GM19438 (cell line): ENCODE data around the gene RPS26.
A peak's percentile ranks its signal among the peaks of the same experiment; 100 is the strongest.
"Not testable (repeated sequence)": the region's sequence is repeated elsewhere in the genome, so short reads cannot be mapped to it uniquely, and the experiment has no call there.

Experiments used
- ATAC-seq: cut with Tn5 transposase; IDR thresholded peaks from one replicate; pipeline ENCODE4 v1.9.1; 2021; ENCODE audit warnings: low read depth; ENCODE audit not compliant: unreplicated experiment

The RPS26 gene

DNA sequence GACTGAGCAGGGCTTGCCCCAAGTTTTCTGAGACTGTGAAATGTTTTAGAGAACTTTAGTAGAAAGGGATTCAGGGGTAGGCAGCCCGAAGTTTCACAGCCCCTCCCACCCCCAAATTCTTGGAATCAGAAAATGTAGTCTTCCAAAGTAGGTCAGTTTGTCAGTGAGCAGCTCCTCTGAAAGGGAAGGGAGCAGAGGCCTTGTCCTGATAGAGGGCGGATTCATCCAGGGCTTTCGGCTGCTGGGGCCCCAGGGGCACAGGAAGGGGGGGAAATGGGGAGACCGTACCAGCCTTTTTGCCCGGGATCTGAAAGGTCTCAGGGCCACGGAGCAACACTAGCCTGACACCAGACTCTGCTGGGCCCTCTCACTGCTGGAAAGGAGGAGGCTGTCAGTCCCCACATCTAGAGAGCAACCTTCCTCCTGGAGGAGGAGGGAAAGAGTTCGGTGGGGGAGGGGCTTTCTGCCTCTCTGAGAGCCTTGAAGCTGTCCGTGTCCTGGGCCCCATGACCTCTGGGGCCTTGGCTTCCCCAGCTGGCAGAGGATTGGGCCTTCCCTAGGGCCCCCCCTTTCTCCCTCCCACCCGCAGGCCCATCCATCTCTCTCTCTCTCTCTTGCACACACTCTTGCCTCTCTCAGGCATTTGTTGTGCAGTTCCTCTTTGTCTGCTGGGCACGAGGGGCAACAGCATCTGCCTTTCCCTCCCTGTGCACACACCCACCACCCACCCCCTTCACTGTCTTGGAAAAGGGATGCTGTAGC, 21.1 kb upstream of the RPS26 start, which contains the start of gene IKZF4:
Gene IKZF4, plus strand, starts transcription at position 621 of the 762 bp plus-strand sequence. CDS start 451 bp downstream, outside the sequence.
- no peak for ATAC-seq

DNA sequence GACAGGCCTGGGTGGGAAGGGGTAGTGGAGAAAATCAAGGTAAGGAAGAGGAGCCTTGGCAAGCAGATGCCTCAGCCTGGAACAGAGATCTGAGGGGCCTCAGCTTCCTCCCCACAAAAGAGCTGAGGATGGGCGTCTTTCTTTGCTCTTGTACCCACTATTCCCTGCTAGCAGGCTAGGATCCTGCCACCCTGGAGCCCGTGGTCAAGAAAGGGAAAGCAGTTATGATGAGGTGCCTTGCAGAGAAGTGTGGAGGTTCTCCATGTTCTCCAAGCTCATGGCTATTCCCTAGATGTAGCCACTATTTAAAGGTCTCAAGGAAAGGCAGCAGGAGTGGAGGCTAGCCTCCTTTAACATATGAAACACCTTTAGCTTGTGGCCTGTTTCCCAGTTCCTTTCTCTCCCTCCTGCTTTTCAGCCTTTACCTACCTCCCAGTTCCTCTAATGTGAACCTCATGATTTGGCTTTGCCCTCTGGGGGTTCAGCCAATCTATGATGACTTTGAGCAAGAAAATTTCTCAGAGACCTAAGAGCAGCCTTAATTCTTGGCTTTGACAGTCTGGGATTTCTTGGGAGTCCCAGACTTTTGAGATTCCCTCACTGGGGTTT, 19.7 kb upstream of the RPS26 start:
- no peak for ATAC-seq

DNA sequence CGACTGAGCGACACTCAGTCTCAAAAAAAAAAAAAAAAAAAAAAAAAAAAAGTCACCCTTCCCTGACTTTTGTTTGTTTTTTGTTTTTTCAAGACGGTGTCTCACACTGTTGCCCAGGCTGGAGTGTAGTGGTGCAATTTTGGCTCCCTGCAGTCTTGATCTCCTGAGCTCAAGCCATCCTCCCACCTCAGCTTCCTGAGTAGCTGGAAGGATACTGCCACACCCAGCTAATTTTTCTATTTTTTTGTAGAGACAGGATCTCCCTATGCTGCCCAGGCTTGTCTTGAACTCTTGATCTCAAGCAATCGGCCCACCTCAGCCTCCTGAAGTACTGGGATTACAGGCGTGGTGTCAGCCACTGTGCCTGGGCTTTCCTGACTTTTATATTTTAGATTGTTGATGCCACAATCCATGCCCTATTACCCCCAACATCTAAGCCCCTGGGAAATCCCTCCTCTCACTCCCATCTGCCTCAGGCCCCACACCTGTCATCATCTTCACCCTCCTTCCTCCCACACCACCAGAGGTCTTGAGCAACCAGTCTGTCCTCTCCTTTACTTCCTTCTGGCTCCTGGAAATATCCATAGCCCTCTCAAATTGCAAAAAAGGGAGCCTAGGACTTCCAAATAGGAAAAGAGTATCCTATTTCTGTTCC, 13.1 kb upstream of the RPS26 start:
- ATAC-seq: no peak

DNA sequence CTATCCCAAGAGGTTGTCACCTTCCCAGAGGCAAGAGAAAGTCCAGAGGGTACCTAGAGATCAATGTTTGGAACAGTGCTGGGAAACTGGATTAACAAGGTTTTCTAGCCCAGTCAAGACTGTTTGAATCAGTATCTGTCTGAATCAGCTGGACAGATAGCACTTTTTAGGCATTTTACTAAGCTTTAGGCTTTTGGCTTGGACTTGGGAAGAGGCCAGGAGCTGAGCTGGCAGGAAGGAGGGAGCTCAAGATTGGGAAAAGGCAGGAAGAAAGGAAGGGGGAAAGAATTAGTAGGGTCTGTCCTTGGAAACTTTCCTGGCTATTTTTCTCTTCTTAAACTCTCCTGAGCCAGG, 12.6 kb upstream of the RPS26 start:
- no peak for ATAC-seq

DNA sequence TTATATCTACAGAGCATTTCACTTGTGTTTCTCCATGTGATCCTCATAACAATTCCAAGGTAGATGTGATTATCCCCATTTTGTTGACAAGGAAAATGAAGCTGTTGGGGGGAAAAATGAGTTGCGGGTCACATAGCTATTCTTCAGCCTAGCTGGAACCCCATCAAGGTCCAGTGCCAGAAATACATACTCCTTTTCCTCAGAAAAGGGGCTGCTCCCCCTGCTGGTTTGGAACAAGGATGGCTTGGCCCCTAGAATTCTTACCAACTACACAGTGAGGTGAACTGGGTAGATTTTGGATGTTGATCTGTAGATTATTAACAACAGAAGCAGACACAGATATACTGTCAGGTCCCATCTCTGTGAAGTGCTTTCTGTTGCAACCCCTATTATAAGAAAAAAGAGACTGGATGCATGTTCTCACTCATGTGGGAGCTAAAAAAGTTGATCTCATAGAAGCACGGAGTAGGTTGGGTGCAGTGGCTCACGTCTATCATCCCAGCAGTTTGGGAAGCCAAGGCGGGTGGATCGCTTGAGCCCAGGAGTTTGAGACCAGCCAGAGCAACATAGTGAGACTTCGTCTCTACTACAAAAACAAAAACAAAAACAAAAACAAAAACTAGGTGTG, 11.9 kb upstream of the RPS26 start:
- ATAC-seq: no peak

DNA sequence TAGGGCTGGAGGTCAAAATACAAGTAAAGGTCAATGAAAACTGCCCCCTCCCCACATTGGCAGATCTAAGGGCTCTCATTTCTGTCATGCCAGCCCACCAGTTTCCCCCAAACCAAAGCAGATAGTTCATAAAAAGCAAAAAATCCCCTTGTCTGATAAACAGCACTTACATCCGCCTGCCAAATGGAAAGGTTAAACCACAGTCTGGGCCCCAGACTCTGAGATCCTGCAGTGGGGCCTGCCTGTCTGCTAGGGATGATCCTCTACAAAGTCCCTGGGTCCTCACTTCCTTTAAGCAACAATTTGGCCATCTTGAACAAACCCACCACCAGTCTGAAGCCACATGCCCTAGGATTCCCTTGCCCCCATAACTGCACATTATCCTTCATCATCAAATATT, 9.7 kb upstream of the RPS26 start:
- ATAC-seq: no peak

DNA sequence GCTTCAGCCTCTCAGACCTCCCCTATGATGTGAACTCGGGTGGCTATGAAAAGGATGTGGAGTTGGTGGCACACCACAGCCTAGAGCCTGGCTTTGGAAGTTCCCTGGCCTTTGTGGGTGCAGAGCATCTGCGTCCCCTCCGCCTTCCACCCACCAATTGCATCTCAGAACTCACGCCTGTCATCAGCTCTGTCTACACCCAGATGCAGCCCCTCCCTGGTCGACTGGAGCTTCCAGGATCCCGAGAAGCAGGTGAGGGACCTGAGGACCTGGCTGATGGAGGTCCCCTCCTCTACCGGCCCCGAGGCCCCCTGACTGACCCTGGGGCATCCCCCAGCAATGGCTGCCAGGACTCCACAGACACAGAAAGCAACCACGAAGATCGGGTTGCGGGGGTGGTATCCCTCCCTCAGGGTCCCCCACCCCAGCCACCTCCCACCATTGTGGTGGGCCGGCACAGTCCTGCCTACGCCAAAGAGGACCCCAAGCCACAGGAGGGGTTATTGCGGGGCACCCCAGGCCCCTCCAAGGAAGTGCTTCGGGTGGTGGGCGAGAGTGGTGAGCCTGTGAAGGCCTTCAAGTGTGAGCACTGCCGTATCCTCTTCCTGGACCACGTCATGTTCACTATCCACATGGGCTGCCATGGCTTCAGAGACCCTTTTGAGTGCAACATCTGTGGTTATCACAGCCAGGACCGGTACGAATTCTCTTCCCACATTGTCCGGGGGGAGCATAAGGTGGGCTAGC, 7.0 kb upstream of the RPS26 start:
- ATAC-seq: no peak

DNA sequence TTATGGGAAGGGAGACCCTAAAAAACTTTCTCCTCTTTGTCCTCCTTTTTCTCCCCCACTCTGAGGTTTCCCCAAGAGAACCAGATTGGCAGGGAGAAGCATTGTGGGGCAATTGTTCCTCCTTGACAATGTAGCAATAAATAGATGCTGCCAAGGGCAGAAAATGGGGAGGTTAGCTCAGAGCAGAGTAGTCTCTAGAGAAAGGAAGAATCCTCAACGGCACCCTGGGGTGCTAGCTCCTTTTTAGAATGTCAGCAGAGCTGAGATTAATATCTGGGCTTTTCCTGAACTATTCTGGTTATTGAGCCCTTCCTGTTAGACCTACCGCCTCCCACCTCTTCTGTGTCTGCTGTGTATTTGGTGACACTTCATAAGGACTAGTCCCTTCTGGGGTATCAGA, 4.6 kb upstream of the RPS26 start:
- ATAC-seq: no peak

DNA sequence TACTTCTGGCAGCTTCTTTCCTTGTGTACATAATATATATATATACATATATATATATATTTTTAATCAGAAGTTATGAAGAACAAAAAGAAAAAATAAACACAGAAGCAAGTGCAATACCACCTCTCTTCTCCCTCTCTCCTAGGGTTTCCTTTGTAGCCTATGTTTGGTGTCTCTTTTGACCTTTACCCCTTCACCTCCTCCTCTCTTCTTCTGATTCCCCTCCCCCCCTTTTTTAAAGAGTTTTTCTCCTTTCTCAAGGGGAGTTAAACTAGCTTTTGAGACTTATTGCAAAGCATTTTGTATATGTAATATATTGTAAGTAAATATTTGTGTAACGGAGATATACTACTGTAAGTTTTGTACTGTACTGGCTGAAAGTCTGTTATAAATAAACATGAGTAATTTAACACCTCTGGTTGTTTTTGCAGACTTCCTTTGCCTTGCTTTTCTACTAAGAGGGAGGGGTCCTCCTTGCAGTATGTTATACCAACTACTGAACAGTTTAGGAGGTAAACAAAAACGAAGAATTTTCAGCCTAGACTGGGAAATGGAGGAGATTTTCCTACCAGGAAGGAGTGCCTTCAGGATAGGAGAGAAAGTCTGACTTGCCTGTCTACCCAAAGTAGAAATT, 3.6 kb upstream of the RPS26 start:
- ATAC-seq: no peak

DNA sequence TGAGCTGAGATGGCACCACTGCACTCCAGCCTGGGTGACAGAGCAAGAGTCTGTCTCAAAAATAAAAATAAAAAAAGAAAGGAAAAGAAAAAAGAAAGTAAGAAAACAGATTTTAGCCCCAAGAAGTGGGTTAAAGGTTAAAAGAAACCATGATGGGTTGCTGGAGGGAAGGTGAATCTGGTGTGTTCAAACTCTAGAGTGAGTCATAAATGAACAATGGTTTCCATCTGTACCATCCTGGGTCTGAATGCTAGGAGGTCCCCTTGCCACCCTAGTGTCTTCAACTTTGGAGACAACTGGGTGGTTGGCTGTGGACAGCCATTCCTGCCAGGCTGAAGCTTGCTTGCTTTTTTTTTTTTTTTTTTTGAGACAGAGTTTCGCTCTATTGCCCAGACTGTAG, 1.6 kb upstream of the RPS26 start:
- ATAC-seq: no peak

DNA sequence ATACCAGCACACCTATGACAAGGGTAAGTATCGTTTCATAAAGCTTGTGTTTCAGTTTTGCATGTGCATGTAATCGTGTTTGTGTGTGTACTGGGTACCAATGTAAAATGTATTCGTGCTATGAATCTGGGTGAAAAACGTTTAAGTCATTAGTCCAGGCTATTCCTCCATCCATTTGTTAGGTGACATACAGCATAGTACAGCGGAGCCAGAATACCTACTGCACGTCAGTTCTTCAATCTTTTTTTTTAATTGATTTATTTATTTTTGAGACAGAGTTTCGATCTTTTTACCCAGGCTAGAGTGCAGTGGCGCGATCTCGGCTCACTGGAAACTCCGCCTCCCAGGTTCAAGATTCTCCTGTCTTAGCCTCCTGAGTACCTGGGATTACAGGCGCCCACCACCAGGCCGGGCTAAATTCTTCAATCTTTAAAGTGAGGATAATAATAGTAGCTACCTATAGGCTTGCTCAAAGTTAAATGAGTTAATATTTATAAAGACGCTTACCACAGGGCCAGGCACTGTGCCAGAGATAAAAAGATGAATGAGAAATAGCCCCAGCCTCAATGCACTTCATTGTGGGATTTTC, 661 bp upstream of the RPS26 start:
- peak; percentile 7 for ATAC-seq

DNA sequence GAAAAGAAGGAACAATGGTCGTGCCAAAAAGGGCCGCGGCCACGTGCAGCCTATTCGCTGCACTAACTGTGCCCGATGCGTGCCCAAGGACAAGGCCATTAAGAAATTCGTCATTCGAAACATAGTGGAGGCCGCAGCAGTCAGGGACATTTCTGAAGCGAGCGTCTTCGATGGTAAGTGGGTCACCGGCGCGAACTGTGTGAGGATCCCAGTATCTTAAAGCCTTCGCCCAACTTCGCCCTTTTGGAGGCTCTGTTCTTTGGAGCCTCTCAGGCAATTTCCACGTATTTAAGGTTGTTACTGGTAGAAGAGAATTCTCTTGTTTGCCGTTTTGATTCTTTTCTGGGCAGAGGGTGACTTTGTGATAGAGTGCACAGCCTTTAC, 704 bp downstream of the RPS26 start:
- ATAC-seq: not testable (repeated sequence)

DNA sequence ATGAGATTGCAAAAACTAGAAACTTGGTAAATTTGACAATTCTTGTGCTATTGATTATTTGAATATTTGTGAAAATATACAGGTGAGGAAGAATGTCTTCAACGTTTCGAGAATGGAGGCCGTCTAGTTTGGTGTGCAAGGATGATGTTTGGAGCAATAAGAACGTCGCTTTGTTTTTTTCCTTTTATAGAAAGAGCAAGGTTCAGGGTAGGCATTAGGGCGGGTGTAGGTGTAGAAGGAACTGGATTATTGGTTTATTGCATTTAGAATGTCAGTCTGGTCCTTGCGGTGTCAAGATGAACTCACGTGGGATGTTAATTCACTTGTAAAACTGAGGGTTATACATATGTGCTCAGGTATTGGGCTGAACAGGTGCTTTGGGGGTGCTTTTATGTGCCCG, 1.1 kb downstream of the RPS26 start:
- ATAC-seq: no peak

DNA sequence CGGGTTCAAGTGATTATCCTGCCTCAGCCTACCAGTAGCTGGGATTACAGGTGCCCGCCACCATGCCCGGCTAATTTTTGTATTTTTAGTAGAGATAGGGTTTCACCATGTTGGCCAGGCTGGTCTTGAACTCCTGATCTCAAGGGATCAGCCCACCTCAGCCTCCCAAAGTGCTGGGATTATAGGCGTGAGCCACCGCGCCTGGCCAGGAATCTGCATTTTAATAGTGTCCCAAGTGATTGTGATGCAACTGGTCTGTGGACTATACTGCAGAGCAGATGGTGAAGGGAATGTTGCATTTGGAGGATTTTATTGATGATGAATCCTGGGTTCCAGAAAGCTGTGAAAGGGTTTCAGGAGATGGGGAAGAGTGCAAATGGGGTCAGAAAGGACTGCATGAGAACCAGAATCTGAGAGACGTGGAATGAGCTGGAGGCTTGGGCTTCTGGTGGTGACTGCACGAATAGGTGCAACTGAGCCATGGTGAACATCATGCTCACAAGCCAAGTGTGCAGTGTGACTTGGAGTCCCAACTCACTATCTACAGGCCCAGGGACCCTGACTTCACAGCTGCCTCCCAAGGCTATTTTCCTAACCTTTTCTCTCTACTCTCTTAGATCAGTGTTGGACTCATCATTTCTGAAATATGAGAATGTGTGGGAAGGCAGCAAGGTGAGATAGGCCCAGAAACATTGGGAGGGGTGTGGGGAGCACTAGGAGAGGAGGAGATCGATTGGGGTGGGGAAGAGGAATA, 4.5 kb downstream of the RPS26 start:
- no peak for ATAC-seq

DNA sequence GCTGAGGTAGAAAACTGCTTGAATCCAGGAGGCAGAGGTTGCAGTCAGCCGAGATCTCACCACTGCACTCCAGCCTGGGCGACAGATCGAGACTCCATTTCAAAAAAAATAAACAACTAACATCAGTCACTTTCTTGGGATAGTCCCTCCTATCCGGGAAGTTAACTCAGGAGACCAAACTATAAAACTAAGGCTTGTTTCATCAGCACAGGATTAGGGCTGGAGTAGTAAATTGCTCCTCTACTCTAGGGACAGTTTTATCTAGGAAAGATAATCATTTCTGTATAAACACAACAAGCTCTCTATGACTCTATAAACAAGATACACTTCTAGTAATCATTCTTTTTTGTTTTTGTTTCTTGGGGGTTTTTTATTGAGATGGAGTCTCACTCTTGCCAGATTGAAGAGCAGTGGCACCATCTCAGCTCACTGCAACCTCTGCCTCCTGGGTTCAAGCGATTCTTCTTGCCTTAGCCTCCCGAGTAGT, 11.7 kb downstream of the RPS26 start:
- ATAC-seq: no peak

DNA sequence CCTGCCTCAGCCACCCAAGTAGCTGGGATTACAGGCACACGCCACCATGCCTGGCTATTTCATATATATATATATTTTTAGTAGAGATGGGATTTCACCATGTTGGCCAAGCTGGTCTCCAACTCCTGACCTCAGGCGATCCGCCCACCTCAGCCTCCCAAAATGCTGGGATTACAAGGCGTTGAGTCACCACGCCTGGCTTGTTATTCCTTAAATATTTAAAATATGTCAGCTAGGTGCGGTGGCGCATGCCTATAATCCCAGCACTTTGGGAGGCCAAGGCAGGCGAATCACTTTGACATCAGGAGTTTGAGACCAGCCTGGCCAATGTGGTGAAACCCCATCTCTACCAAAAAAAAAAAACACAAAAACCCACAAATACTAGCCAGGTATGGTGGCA, 18.2 kb downstream of the RPS26 start:
- not testable (repeated sequence) for ATAC-seq

DNA sequence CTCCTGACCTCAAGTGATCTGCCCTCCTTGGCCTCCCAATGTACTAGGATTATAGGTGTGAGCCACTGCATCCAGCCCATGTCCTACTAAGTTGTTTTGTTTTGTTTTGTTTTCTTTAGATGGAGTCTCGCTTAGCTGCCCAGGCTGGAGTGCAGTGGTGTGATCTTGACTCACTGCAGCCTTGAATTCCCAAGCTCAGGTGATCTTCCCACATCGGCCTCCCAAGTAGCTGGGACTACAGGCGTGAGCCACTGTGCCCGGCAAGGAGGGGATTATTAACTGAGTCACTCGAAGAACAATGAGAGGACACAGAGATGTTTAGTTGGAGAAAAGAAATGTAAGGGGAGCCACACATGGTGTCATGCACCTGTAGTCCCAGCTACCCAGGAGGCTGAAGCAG, 20.3 kb downstream of the RPS26 start:
- ATAC-seq: no peak

DNA sequence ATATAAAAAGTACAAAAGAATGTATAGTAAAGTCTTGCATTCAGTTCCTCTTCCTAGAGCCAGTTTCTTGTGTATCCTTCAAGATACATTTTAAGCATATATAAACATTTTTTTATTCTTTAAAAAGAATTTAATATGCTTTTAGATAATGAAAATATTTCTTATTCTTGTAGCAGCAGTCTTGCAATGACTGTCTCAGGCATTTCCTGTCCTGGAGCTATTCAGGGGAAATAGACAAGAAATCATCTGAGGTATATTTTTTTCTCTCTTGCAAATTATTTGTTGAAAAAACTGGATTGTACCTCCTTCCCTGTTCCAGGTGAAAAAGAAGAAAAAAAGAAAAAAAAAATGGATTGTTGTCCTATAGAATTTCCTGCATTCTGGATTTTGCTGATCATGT, 21.3 kb downstream of the RPS26 start:
- no peak for ATAC-seq

DNA sequence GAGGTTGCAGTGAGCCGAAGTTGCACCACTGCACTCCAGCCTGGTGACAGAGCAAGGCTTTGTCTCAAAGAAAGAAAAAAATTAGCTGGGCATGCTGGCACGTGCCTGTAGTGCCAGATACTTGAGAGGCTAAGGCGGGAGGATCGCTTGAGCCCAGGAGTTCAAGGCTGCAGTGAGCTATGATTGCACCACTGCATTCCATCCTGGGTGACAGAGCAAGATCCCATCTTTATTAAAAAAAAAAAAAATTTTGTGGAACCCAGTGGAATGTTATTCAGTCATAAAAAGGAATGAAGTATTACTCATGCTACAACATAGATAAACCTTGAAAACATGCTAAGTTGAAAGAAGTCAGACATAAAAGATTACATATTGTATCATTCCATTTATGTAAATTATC, 29.9 kb downstream of the RPS26 start:
- ATAC-seq: no peak
